Hepatocyte (in vitro differentiated cells): ENCODE results near the gene SSR2.
"Not testable (repeated sequence)": the region's sequence is repeated elsewhere in the genome, so short reads cannot be mapped to it uniquely, and the experiment has no call there.

Experiments
- EZH2 ChIP-seq: fragments of 200-600 bp; sonication (generic); IDR thresholded peaks from 2 replicates; pipeline ENCODE4 v1.6.1; 2016; ENCODE audit warnings: antibody characterized with exemption, mild to moderate bottlenecking, borderline replicate concordance
- TF ChIP-seq, protein P1 (sequence below): fragments of 200-600 bp; sonication (generic); IDR thresholded peaks from 2 replicates; pipeline ENCODE4 v1.5.1; 2016; ENCODE audit warnings: antibody characterized with exemption, mild to moderate bottlenecking; ENCODE audit not compliant: poor library complexity

DNA sequence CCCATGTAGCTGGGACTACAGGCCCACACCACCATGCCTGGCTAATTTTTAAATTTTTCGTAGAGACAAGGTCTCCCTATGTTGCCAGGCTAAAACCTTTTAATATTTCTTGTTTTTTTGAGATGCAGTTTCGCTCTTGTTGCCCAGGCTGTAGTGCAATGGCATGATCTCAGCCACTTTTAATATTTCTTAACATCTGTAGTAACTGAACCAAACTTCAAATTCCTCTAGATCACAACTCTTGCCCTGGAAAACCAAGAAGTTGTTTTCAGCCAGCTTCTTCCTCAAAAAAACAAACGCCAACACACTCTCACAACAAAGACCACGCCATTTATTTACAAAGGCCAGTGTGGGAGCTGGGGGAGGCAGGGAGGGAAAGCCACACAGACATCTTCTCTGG lies 14.2 kb upstream of the SSR2 start:
- TF ChIP-seq, protein P1, sequence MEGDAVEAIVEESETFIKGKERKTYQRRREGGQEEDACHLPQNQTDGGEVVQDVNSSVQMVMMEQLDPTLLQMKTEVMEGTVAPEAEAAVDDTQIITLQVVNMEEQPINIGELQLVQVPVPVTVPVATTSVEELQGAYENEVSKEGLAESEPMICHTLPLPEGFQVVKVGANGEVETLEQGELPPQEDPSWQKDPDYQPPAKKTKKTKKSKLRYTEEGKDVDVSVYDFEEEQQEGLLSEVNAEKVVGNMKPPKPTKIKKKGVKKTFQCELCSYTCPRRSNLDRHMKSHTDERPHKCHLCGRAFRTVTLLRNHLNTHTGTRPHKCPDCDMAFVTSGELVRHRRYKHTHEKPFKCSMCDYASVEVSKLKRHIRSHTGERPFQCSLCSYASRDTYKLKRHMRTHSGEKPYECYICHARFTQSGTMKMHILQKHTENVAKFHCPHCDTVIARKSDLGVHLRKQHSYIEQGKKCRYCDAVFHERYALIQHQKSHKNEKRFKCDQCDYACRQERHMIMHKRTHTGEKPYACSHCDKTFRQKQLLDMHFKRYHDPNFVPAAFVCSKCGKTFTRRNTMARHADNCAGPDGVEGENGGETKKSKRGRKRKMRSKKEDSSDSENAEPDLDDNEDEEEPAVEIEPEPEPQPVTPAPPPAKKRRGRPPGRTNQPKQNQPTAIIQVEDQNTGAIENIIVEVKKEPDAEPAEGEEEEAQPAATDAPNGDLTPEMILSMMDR = not testable (repeated sequence)
- not testable (repeated sequence) for TF ChIP-seq EZH2
